ENCODE data around the gene TKT.

Gene TKT

GRCh38 chr3:53231532-53232511 is 24.0 kb downstream of the TKT start:
- H3K4me3 ChIP-seq (ENCODE audit: insufficient read depth, low read depth, low read length): no peak overlapping the region
- WGBS, 2 experiments: 86 to 88% methylated on average over 13 of the region's 13 CpGs
- H3K27ac ChIP-seq (ENCODE audit: insufficient read depth, low read depth, low read length, poor library complexity, severe bottlenecking): no peak overlapping the region
- no peaks in the 10 kb centered on the region for H3K27me3 ChIP-seq (ENCODE audit: control insufficient read depth, insufficient read depth, low read length, poor library complexity, severe bottlenecking)
- H3K4me1 ChIP-seq (ENCODE audit: control insufficient read depth, insufficient read depth, low read length): peaks cover 2% of the 10 kb centered on the region
- peaks cover 51% of the 10 kb centered on the region for H3K36me3 ChIP-seq (ENCODE audit: control insufficient read depth, insufficient read depth, low read length)
- H3K9me3 ChIP-seq (ENCODE audit: control insufficient read depth, low read length): no peaks in the 10 kb centered on the region

- H3K36me3 ChIP-seq (ENCODE audit: control insufficient read depth, insufficient read depth, low read length): peaks cover 57% of the 10 kb centered on the region
- no peak overlapping the region for H3K27ac ChIP-seq (ENCODE audit: insufficient read depth, low read depth, low read length, poor library complexity, severe bottlenecking)
- no peak overlapping the region for H3K4me3 ChIP-seq (ENCODE audit: insufficient read depth, low read depth, low read length)
- no peaks in the 10 kb centered on the region for H3K4me1 ChIP-seq (ENCODE audit: control insufficient read depth, insufficient read depth, low read length)
- H3K9me3 ChIP-seq (ENCODE audit: control insufficient read depth, low read length): no peaks in the 10 kb centered on the region
- H3K27me3 ChIP-seq (ENCODE audit: control insufficient read depth, insufficient read depth, low read length, poor library complexity, severe bottlenecking): no peaks in the 10 kb centered on the region
- WGBS, 2 experiments: 95% methylated on average over 5 of the region's 5 CpGs
Observed at GRCh38 chr3:53230789-53231188, 25.0 kb downstream of the TKT start.

- WGBS, 2 experiments: 94 to 95% methylated on average over 16 of the region's 16 CpGs
- Histone ChIP-seq H3K4me3 (ENCODE audit: insufficient read depth, low read depth, low read length) (no peak overlapping the region), H3K36me3 (ENCODE audit: control insufficient read depth, insufficient read depth, low read length) (peaks cover 64% of the 10 kb centered on the region), H3K27ac (ENCODE audit: insufficient read depth, low read depth, low read length, poor library complexity, severe bottlenecking) (no peak overlapping the region), H3K4me1 (ENCODE audit: control insufficient read depth, insufficient read depth, low read length) (no peaks in the 10 kb centered on the region), H3K9me3 (ENCODE audit: control insufficient read depth, low read length) (no peaks in the 10 kb centered on the region), H3K27me3 (ENCODE audit: control insufficient read depth, insufficient read depth, low read length, poor library complexity, severe bottlenecking) (no peaks in the 10 kb centered on the region)
Observed at GRCh38 chr3:53230041-53230621, 25.7 kb downstream of the TKT start.

GRCh38 chr3:53229606-53230005 is 26.2 kb downstream of the TKT start:
- Histone ChIP-seq H3K27me3 (ENCODE audit: control insufficient read depth, insufficient read depth, low read length, poor library complexity, severe bottlenecking) (no peaks in the 10 kb centered on the region), H3K4me3 (ENCODE audit: insufficient read depth, low read depth, low read length) (no peak overlapping the region), H3K4me1 (ENCODE audit: control insufficient read depth, insufficient read depth, low read length) (no peaks in the 10 kb centered on the region), H3K9me3 (ENCODE audit: control insufficient read depth, low read length) (no peaks in the 10 kb centered on the region), H3K36me3 (ENCODE audit: control insufficient read depth, insufficient read depth, low read length) (peaks cover 66% of the 10 kb centered on the region), H3K27ac (ENCODE audit: insufficient read depth, low read depth, low read length, poor library complexity, severe bottlenecking) (no peak overlapping the region)
- 93 to 97% methylated on average over 2 of the region's 2 CpGs for WGBS, 2 experiments

GRCh38 chr3:53229171-53229570 is 26.7 kb downstream of the TKT start:
- H3K36me3 ChIP-seq (ENCODE audit: control insufficient read depth, insufficient read depth, low read length): peaks cover 66% of the 10 kb centered on the region
- WGBS, 2 experiments: 95 to 97% methylated on average over 14 of the region's 14 CpGs

GRCh38 chr3:53227993-53228885 is 27.6 kb downstream of the TKT start:
- Histone ChIP-seq H3K4me1 (ENCODE audit: control insufficient read depth, insufficient read depth, low read length) (no peaks in the 10 kb centered on the region), H3K4me3 (ENCODE audit: insufficient read depth, low read depth, low read length) (no peak overlapping the region), H3K27ac (ENCODE audit: insufficient read depth, low read depth, low read length, poor library complexity, severe bottlenecking) (no peak overlapping the region), H3K36me3 (ENCODE audit: control insufficient read depth, insufficient read depth, low read length) (peaks cover 60% of the 10 kb centered on the region), H3K9me3 (ENCODE audit: control insufficient read depth, low read length) (no peaks in the 10 kb centered on the region), H3K27me3 (ENCODE audit: control insufficient read depth, insufficient read depth, low read length, poor library complexity, severe bottlenecking) (no peaks in the 10 kb centered on the region)
- WGBS, 2 experiments: 92% methylated on average over 24 of the region's 24 CpGs

More at GRCh38 chr3:53229171-53229570, 26.7 kb downstream of the TKT start:
- H3K27ac ChIP-seq (ENCODE audit: insufficient read depth, low read depth, low read length, poor library complexity, severe bottlenecking): no peak overlapping the region
- H3K4me3 ChIP-seq (ENCODE audit: insufficient read depth, low read depth, low read length): no peak overlapping the region
- no peaks in the 10 kb centered on the region for H3K27me3 ChIP-seq (ENCODE audit: control insufficient read depth, insufficient read depth, low read length, poor library complexity, severe bottlenecking)
- no peaks in the 10 kb centered on the region for H3K4me1 ChIP-seq (ENCODE audit: control insufficient read depth, insufficient read depth, low read length)
- no peaks in the 10 kb centered on the region for H3K9me3 ChIP-seq (ENCODE audit: control insufficient read depth, low read length)

- Histone ChIP-seq H3K4me1 (ENCODE audit: control insufficient read depth, insufficient read depth, low read length) (no peaks in the 10 kb centered on the region), H3K9me3 (ENCODE audit: control insufficient read depth, low read length) (no peaks in the 10 kb centered on the region), H3K36me3 (ENCODE audit: control insufficient read depth, insufficient read depth, low read length) (peaks cover 57% of the 10 kb centered on the region), H3K4me3 (ENCODE audit: insufficient read depth, low read depth, low read length) (no peak overlapping the region), H3K27ac (ENCODE audit: insufficient read depth, low read depth, low read length, poor library complexity, severe bottlenecking) (no peak overlapping the region), H3K27me3 (ENCODE audit: control insufficient read depth, insufficient read depth, low read length, poor library complexity, severe bottlenecking) (no peaks in the 10 kb centered on the region)
- 84 to 97% methylated on average over 15 to 17 of the region's 17 CpGs for WGBS, 2 experiments
Observed at GRCh38 chr3:53226841-53227407, 28.9 kb downstream of the TKT start.

- Histone ChIP-seq H3K27me3 (ENCODE audit: control insufficient read depth, insufficient read depth, low read length, poor library complexity, severe bottlenecking) (no peaks in the 10 kb centered on the region), H3K36me3 (ENCODE audit: control insufficient read depth, insufficient read depth, low read length) (peaks cover 54% of the 10 kb centered on the region), H3K9me3 (ENCODE audit: control insufficient read depth, low read length) (no peaks in the 10 kb centered on the region), H3K4me1 (ENCODE audit: control insufficient read depth, insufficient read depth, low read length) (no peaks in the 10 kb centered on the region), H3K4me3 (ENCODE audit: insufficient read depth, low read depth, low read length) (no peak overlapping the region), H3K27ac (ENCODE audit: insufficient read depth, low read depth, low read length, poor library complexity, severe bottlenecking) (no peak overlapping the region)
- WGBS, 2 experiments: 86% methylated on average over 12 of the region's 12 CpGs
Observed at GRCh38 chr3:53226142-53226840, 29.5 kb downstream of the TKT start.

GRCh38 chr3:53225651-53226050 is 30.2 kb downstream of the TKT start:
- H3K4me3 ChIP-seq (ENCODE audit: insufficient read depth, low read depth, low read length): no peak overlapping the region
- H3K4me1 ChIP-seq (ENCODE audit: control insufficient read depth, insufficient read depth, low read length): no peaks in the 10 kb centered on the region
- H3K9me3 ChIP-seq (ENCODE audit: control insufficient read depth, low read length): no peaks in the 10 kb centered on the region
- peaks cover 54% of the 10 kb centered on the region for H3K36me3 ChIP-seq (ENCODE audit: control insufficient read depth, insufficient read depth, low read length)
- WGBS, 2 experiments: 93 to 97% methylated on average over 7 of the region's 7 CpGs
- no peak overlapping the region for H3K27ac ChIP-seq (ENCODE audit: insufficient read depth, low read depth, low read length, poor library complexity, severe bottlenecking)
- H3K27me3 ChIP-seq (ENCODE audit: control insufficient read depth, insufficient read depth, low read length, poor library complexity, severe bottlenecking): no peaks in the 10 kb centered on the region
